ENCODE results near the gene NANOS3.

GRCh38 chr19:13861392-13861713, 15.6 kb upstream of the NANOS3 start:
- TF ChIP-seq, protein P1, sequence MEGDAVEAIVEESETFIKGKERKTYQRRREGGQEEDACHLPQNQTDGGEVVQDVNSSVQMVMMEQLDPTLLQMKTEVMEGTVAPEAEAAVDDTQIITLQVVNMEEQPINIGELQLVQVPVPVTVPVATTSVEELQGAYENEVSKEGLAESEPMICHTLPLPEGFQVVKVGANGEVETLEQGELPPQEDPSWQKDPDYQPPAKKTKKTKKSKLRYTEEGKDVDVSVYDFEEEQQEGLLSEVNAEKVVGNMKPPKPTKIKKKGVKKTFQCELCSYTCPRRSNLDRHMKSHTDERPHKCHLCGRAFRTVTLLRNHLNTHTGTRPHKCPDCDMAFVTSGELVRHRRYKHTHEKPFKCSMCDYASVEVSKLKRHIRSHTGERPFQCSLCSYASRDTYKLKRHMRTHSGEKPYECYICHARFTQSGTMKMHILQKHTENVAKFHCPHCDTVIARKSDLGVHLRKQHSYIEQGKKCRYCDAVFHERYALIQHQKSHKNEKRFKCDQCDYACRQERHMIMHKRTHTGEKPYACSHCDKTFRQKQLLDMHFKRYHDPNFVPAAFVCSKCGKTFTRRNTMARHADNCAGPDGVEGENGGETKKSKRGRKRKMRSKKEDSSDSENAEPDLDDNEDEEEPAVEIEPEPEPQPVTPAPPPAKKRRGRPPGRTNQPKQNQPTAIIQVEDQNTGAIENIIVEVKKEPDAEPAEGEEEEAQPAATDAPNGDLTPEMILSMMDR (IDR thresholded peaks at IDR 0.05): no peak
- no peak for TF ChIP-seq POLR2A (IDR thresholded peaks at IDR 0.05)
